ENCODE measurements around the gene DGCR6L. TPM values are rescaled to one million over a fixed set of nuclear protein-coding genes. Genes with fewer than 3 reads are reported as not detected.
"Not testable (repeated sequence)": the region's sequence is repeated elsewhere in the genome, so short reads cannot be mapped to it uniquely, and the experiment has no call there.

Gene DGCR6L
- total RNA-seq, 1 experiment from 2014 or later = 38.6 TPM

- no peak overlapping the region for H4K8ac ChIP-seq (replicated peaks; ENCODE audit: insufficient read length, low read depth, low read length)
- H3K9me3 ChIP-seq (ENCODE audit: control insufficient read depth, low read depth, low read length) = no peaks in the 10 kb centered on the region
- H4K91ac ChIP-seq (ENCODE audit: insufficient read length, low read depth, low read length) = no peak overlapping the region
- no peak overlapping the region for H2BK15ac ChIP-seq (ENCODE audit: low read depth, low read length)
- H3K27me3 ChIP-seq (ENCODE audit: insufficient read depth, low read length) = peaks cover under 1% of the 10 kb centered on the region; the same call in 1 of the 2 replicates
- TF ChIP-seq CTCF (conservative IDR thresholded peaks at IDR 0.05) = no peak
- no peaks in the 10 kb centered on the region for H3K23me2 ChIP-seq (ENCODE audit: insufficient read length, low read depth, low read length, poor library complexity, severe bottlenecking)
- H2BK120ac ChIP-seq (ENCODE audit: low read depth, low read length, poor library complexity, severe bottlenecking) = no peak overlapping the region
- H3K79me1 ChIP-seq (ENCODE audit: insufficient read depth, low read depth, low read length, poor library complexity, severe bottlenecking) = no peaks in the 10 kb centered on the region
- no peak overlapping the region for H2BK12ac ChIP-seq (ENCODE audit: insufficient read length, low read depth, low read length)
- no peak overlapping the region for H3K9ac ChIP-seq (ENCODE audit: extremely low read depth, insufficient read length, low read length)
- Mint-ChIP-seq H3K4me1 (no peaks in the 10 kb centered on the region), H3K9me3 (no peaks in the 10 kb centered on the region), H3K27me3 (ENCODE audit: low read depth) (peaks cover 24% of the 10 kb centered on the region), H3K36me3 (ENCODE audit: insufficient read depth in 1 of 3, low read depth in 3 of 3) (no peaks in the 10 kb centered on the region; a peak in 1 of 7 replicates), H3K27ac (no peak overlapping the region), H3K4me3 (no peak overlapping the region)
- no peak overlapping the region for H3K56ac ChIP-seq (ENCODE audit: insufficient read length, low read depth, low read length)
- no peak overlapping the region for H3K4ac ChIP-seq (ENCODE audit: low read depth, low read length)
- H4K20me1 ChIP-seq (ENCODE audit: control insufficient read depth, insufficient read depth, insufficient read length) = no peaks in the 10 kb centered on the region
- WGBS (ENCODE audit: extremely low coverage, insufficient read length, low lambda C conversion rate) = no CpG with 5 or more reads among the region's 21 CpGs
- H2AFZ ChIP-seq (ENCODE audit: low read length) = no peak overlapping the region
- H3T11ph ChIP-seq (ENCODE audit: low read length) = no peak overlapping the region
- no peaks in the 10 kb centered on the region for H3K4me1 ChIP-seq (ENCODE audit: insufficient read depth, low read length)
- no peak overlapping the region for H3K27ac ChIP-seq (ENCODE audit: insufficient read length, low read depth, low read length)
- H3K79me2 ChIP-seq (ENCODE audit: insufficient read depth, low read length) = no peaks in the 10 kb centered on the region
- H2BK5ac ChIP-seq (ENCODE audit: insufficient read length, low read length) = no peak overlapping the region
- no peak overlapping the region for H2AK5ac ChIP-seq (ENCODE audit: insufficient read length, low read length)
- no peak overlapping the region for H2BK20ac ChIP-seq (ENCODE audit: low read depth, low read length, poor library complexity, severe bottlenecking)
- no peak overlapping the region for H3K4me2 ChIP-seq (ENCODE audit: insufficient read depth, insufficient read length, low read length)
- H3K23ac ChIP-seq (ENCODE audit: insufficient read length, low read depth, low read length) = no peak overlapping the region
- DNase-seq = no peak
- H3K14ac ChIP-seq (ENCODE audit: insufficient read depth, low read length) = no peak overlapping the region
- no peak overlapping the region for H4K5ac ChIP-seq (ENCODE audit: insufficient read length, low read depth, low read length)
- no peak overlapping the region for H3K18ac ChIP-seq (ENCODE audit: insufficient read length, low read depth, low read length)
Measured at GRCh38 chr22:20305894-20306645, 13.8 kb downstream of the DGCR6L start.

GRCh38 chr22:20305230-20305893 lies 14.5 kb downstream of the DGCR6L start:
- not testable (repeated sequence) for H3K18ac ChIP-seq (ENCODE audit: insufficient read length, low read depth, low read length); H2BK15ac ChIP-seq (ENCODE audit: low read depth, low read length); H2BK5ac ChIP-seq (ENCODE audit: insufficient read length, low read length); H2BK120ac ChIP-seq (ENCODE audit: low read depth, low read length, poor library complexity, severe bottlenecking); H3K27me3 ChIP-seq (ENCODE audit: insufficient read depth, low read length); H3K27ac Mint-ChIP-seq; H2AFZ ChIP-seq (ENCODE audit: low read length); H3K9me3 ChIP-seq (ENCODE audit: control insufficient read depth, low read depth, low read length); H3K27ac ChIP-seq (ENCODE audit: insufficient read length, low read depth, low read length); H3T11ph ChIP-seq (ENCODE audit: low read length); H4K8ac ChIP-seq (replicated peaks; ENCODE audit: insufficient read length, low read depth, low read length); H3K14ac ChIP-seq (ENCODE audit: insufficient read depth, low read length); H4K20me1 ChIP-seq (ENCODE audit: control insufficient read depth, insufficient read depth, insufficient read length); H3K23ac ChIP-seq (ENCODE audit: insufficient read length, low read depth, low read length); H3K79me2 ChIP-seq (ENCODE audit: insufficient read depth, low read length); H2BK12ac ChIP-seq (ENCODE audit: insufficient read length, low read depth, low read length); H4K5ac ChIP-seq (ENCODE audit: insufficient read length, low read depth, low read length); H3K56ac ChIP-seq (ENCODE audit: insufficient read length, low read depth, low read length); H3K4me2 ChIP-seq (ENCODE audit: insufficient read depth, insufficient read length, low read length); H3K4me1 ChIP-seq (ENCODE audit: insufficient read depth, low read length); H3K4me1 Mint-ChIP-seq; H3K9ac ChIP-seq (ENCODE audit: extremely low read depth, insufficient read length, low read length); H3K4me3 Mint-ChIP-seq; H2AK5ac ChIP-seq (ENCODE audit: insufficient read length, low read length); H3K79me1 ChIP-seq (ENCODE audit: insufficient read depth, low read depth, low read length, poor library complexity, severe bottlenecking); DNase-seq; H2BK20ac ChIP-seq (ENCODE audit: low read depth, low read length, poor library complexity, severe bottlenecking); H3K4ac ChIP-seq (ENCODE audit: low read depth, low read length); H3K36me3 Mint-ChIP-seq (ENCODE audit: insufficient read depth in 1 of 3, low read depth in 3 of 3); H4K91ac ChIP-seq (ENCODE audit: insufficient read length, low read depth, low read length); H3K9me3 Mint-ChIP-seq; H3K23me2 ChIP-seq (ENCODE audit: insufficient read length, low read depth, low read length, poor library complexity, severe bottlenecking)
- H3K27me3 Mint-ChIP-seq (ENCODE audit: low read depth) = peaks cover 31% of the 10 kb centered on the region
- WGBS (ENCODE audit: extremely low coverage, insufficient read length, low lambda C conversion rate) = no CpG with 5 or more reads among the region's 12 CpGs

Measured in H9 (cell line).